Panc1 (cell line): ENCODE data around the gene RER1. TPM values are rescaled to one million over a fixed set of nuclear protein-coding genes. Genes with fewer than 3 reads are reported as not detected.
A peak's percentile ranks its signal among the peaks of the same experiment; 100 is the strongest.

Source experiments
- ATAC-seq: fragments of 200-7000 bp; cut with Tn5 transposase; 2 replicates; pipeline ENCODE4 v1.9.1; 2020; ENCODE audit warnings: mild to moderate bottlenecking, moderate library complexity
- BruUV-seq: library from RNA; stranded (reverse); fragments of 400-500 nt; replicated peaks from 2 replicates; lab custom pipeline; 2021; lab: Mats Ljungman, UMichigan
- CTCF ChIA-PET: fragments of 300-600 bp; sonication (Branson Sonifier 250); formaldehyde crosslinking; loops from one replicate; lab custom pipeline; 2022; ENCODE audit warnings: antibody characterized with exemption; lab: Charles Lee
- POLR2A ChIA-PET: fragments of 300-600 bp; sonication (Branson Sonifier 250); formaldehyde crosslinking; loops from one replicate; lab custom pipeline; 2022; ENCODE audit warnings: antibody characterized with exemption; lab: Charles Lee
- DNase-seq: peaks from one replicate; pipeline ENCODE4 v3.0.0-alpha.2; 2010; ENCODE audit warnings: low read depth, low spot score
- H3K27ac ChIP-seq: 2 replicates; pipeline ENCODE4 v1.5.1; 2011; ENCODE audit warnings: mild to moderate bottlenecking, low read length, inconsistent platforms
- H3K27me3 ChIP-seq: fragments of 200-500 bp; sonication (Bioruptor generic); 2 replicates; pipeline ENCODE4 v1.6.0; 2014; ENCODE audit warnings: low read length, inconsistent platforms; ENCODE audit not compliant: control insufficient read depth, insufficient read depth
- H3K36me3 ChIP-seq: fragments of 200-500 bp; sonication (Bioruptor generic); 2 replicates; pipeline ENCODE4 v1.5.1; 2014; ENCODE audit warnings: inconsistent platforms, mild to moderate bottlenecking, low read length, moderate library complexity; ENCODE audit not compliant: control insufficient read depth, insufficient read depth
- H3K4me1 ChIP-seq: 2 replicates; pipeline ENCODE4 v1.5.1; 2011; ENCODE audit warnings: inconsistent platforms, mild to moderate bottlenecking, low read length, moderate library complexity; ENCODE audit not compliant: control insufficient read depth, insufficient read depth
- H3K4me3 ChIP-seq, 2 experiments: 2 replicates each; pipeline ENCODE4 v1.5.1; 2011 to 2012; ENCODE audit warnings: low read depth in 2 of 2, low read length in 2 of 2, mild to moderate bottlenecking in 2 of 2, inconsistent platforms in 1 of 2, moderate library complexity in 1 of 2
- H3K9me3 ChIP-seq: fragments of 200-500 bp; sonication (Bioruptor generic); 2 replicates; pipeline ENCODE4 v1.5.1; 2014; ENCODE audit warnings: low read depth, mild to moderate bottlenecking, inconsistent platforms, low read length, moderate library complexity; ENCODE audit not compliant: control insufficient read depth, insufficient read depth
- POLR2AphosphoS5 ChIP-seq: IDR thresholded peaks from 2 replicates; pipeline ENCODE4 v1.6.1; 2012; ENCODE audit warnings: mild to moderate bottlenecking, low read depth, low read length, moderate library complexity
- SIN3A ChIP-seq: IDR thresholded peaks from 2 replicates; pipeline ENCODE4 v1.6.1; 2012; ENCODE audit warnings: low read depth, mild to moderate bottlenecking, low read length, moderate library complexity, borderline replicate concordance; ENCODE audit not compliant: insufficient read depth
- TCF7L2 ChIP-seq: IDR thresholded peaks from 2 replicates; pipeline ENCODE4 v1.6.1; 2011; ENCODE audit warnings: mild to moderate bottlenecking, low read depth, low read length, inconsistent platforms
- in situ Hi-C: cut with HindIII; loops from 2 replicates; pipeline ENCODE4 v1.10.0; 2016; ENCODE audit warnings: low sequenced_read_pairs, low pct_unique_long_range_greater_than_20kb
- intact Hi-C: fragments of 100-400 bp; cut with micrococcal nuclease; formaldehyde crosslinking; loops from one replicate; pipeline ENCODE4 v1.10.0; 2022; ENCODE audit not compliant: unreplicated experiment
- total RNA-seq: library from RNA; stranded (reverse); gene quantifications from one replicate; pipeline ENCODE4 v1.2.1, GENCODE V29; 2021; ENCODE audit not compliant: unreplicated experiment
- TF ChIP-seq, protein P1 (sequence below): fragments of 450-650 bp; IDR thresholded peaks from 2 replicates; pipeline ENCODE4 v1.5.1; 2017; ENCODE audit warnings: mild to moderate bottlenecking
- TF ChIP-seq, protein P2 (sequence below), 2 experiments: IDR thresholded peaks; 2 replicates each; pipeline ENCODE4 v1.6.1; 2011 to 2012; ENCODE audit warnings: low read depth in 2 of 2, control low read depth in 1 of 2, low read length in 1 of 2, mild to moderate bottlenecking in 1 of 2, moderate library complexity in 1 of 2; ENCODE audit not compliant: insufficient read depth in 1 of 2

RER1 gene
- total RNA-seq, 1 experiment from 2014 or later: 235 TPM

DNA sequence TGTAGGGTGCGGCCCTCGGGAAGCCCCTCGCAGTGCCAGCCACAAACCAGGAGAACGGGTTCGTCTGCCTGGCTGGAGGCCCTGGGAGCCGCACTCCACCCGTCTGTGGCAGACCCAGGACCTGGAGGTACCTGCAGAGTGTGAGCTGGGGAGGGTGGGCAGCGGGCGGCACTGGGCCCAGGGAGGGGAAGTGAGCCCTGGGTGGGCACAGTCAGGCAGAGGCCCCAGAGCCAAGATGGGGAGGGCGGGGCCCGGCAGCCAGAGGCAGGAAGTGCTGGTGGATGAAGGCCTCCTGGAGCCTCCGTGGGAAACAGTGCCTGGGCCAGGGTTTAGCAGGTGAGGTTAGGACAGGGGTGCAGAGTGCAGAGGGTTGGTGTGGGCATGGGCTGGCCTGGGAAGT, 24.8 kb downstream of the RER1 start:
- CTCF ChIA-PET: interaction anchor here (1.7 kb wide), 1 partner anchor 13 kb away, joined by 8 read pairs; no protein-coding TSS in a partner anchor
- no peak overlapping the region for H3K27ac ChIP-seq
- intact Hi-C loops: loop anchor here (10.0 kb wide), 1 partner anchor 58 kb away; the partner anchor contains the start of gene PLCH2
- H3K27me3 ChIP-seq: no peaks in the 10 kb centered on the region
- TF ChIP-seq, protein P1, sequence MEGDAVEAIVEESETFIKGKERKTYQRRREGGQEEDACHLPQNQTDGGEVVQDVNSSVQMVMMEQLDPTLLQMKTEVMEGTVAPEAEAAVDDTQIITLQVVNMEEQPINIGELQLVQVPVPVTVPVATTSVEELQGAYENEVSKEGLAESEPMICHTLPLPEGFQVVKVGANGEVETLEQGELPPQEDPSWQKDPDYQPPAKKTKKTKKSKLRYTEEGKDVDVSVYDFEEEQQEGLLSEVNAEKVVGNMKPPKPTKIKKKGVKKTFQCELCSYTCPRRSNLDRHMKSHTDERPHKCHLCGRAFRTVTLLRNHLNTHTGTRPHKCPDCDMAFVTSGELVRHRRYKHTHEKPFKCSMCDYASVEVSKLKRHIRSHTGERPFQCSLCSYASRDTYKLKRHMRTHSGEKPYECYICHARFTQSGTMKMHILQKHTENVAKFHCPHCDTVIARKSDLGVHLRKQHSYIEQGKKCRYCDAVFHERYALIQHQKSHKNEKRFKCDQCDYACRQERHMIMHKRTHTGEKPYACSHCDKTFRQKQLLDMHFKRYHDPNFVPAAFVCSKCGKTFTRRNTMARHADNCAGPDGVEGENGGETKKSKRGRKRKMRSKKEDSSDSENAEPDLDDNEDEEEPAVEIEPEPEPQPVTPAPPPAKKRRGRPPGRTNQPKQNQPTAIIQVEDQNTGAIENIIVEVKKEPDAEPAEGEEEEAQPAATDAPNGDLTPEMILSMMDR: no peak
- TF ChIP-seq SIN3A: no peak
- no TSS peak for BruUV-seq
- DNase-seq (no peak), ATAC-seq (no peak)
- H3K9me3 ChIP-seq: no peaks in the 10 kb centered on the region
- H3K4me1 ChIP-seq: peaks cover 33% of the 10 kb centered on the region
- no peaks in the 10 kb centered on the region for H3K36me3 ChIP-seq
- H3K4me3 ChIP-seq: no peak overlapping the region
- POLR2A ChIA-PET: no interaction called here
- in situ Hi-C loops: no loop called here

DNA sequence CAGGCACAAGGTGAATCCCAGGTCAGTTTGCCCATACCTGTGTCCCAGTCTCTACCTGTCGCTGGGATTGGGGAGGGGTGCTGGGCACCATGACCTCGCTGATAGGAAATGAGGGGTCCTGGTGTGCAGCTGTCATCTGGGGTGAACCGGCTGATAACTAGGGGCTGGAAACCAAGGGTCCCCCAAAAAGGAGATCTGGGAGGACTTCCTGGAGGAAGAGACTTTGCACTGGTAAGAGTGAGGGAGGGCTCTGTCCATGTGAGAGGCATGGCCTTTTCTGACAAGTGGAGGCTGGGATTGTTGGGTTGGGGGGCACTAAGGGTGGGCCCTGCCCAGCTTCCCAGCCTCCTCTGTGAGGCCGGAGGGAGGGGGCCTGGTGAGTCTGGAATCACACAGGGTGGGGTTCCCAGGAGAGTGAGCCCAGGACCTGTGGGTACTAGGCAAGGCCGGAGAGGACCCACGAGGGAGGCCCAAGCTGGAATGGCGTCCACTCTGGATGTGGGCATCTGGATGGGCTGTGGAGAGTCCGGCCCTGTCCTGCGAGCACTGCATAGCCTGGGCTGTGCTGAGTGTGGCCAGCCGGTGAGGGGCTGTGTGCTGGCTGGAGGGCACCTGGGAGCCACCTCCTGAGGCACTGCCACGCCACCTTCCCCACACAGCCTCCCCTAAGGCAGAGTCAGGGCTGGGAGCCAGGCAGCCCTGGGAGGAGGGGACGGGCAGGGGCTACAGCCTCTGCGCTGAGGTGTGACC, 25.6 kb downstream of the RER1 start:
- POLR2A ChIA-PET: no interaction called here
- no peaks in the 10 kb centered on the region for H3K36me3 ChIP-seq
- no peak for DNase-seq

More for the DNA sequence above, 25.6 kb downstream of the RER1 start:
- in situ Hi-C loops (no loop called here), intact Hi-C loops (loop anchor here (10.0 kb wide), 1 partner anchor 58 kb away; the partner anchor contains the start of gene PLCH2)
- Histone ChIP-seq H3K4me1 (peaks cover 33% of the 10 kb centered on the region), H3K27me3 (no peaks in the 10 kb centered on the region), H3K9me3 (no peaks in the 10 kb centered on the region), H3K27ac (0 out of 2 replicates have a peak overlapping the region, but pooled peaks have one; percentile 17), H3K4me3 (no peak overlapping the region)
- no TSS peak for BruUV-seq
- ATAC-seq: no peak
- CTCF ChIA-PET: no interaction called here
- TF ChIP-seq SIN3A: no peak
- no peak for TF ChIP-seq POLR2AphosphoS5
- TF ChIP-seq TCF7L2: no peak
- TF ChIP-seq, protein P2, sequence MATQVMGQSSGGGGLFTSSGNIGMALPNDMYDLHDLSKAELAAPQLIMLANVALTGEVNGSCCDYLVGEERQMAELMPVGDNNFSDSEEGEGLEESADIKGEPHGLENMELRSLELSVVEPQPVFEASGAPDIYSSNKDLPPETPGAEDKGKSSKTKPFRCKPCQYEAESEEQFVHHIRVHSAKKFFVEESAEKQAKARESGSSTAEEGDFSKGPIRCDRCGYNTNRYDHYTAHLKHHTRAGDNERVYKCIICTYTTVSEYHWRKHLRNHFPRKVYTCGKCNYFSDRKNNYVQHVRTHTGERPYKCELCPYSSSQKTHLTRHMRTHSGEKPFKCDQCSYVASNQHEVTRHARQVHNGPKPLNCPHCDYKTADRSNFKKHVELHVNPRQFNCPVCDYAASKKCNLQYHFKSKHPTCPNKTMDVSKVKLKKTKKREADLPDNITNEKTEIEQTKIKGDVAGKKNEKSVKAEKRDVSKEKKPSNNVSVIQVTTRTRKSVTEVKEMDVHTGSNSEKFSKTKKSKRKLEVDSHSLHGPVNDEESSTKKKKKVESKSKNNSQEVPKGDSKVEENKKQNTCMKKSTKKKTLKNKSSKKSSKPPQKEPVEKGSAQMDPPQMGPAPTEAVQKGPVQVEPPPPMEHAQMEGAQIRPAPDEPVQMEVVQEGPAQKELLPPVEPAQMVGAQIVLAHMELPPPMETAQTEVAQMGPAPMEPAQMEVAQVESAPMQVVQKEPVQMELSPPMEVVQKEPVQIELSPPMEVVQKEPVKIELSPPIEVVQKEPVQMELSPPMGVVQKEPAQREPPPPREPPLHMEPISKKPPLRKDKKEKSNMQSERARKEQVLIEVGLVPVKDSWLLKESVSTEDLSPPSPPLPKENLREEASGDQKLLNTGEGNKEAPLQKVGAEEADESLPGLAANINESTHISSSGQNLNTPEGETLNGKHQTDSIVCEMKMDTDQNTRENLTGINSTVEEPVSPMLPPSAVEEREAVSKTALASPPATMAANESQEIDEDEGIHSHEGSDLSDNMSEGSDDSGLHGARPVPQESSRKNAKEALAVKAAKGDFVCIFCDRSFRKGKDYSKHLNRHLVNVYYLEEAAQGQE (IDR thresholded peaks at IDR 0.05; ENCODE audit: insufficient read depth in 1 of 2, low read depth in 2 of 2, low read length in 1 of 2): no peak
- TF ChIP-seq, protein P1: no peak
